ENCODE results near the gene GATAD2A.
"Not testable (repeated sequence)": the region's sequence is repeated elsewhere in the genome, so short reads cannot be mapped to it uniquely, and the experiment has no call there.

The GATAD2A gene, protein sequence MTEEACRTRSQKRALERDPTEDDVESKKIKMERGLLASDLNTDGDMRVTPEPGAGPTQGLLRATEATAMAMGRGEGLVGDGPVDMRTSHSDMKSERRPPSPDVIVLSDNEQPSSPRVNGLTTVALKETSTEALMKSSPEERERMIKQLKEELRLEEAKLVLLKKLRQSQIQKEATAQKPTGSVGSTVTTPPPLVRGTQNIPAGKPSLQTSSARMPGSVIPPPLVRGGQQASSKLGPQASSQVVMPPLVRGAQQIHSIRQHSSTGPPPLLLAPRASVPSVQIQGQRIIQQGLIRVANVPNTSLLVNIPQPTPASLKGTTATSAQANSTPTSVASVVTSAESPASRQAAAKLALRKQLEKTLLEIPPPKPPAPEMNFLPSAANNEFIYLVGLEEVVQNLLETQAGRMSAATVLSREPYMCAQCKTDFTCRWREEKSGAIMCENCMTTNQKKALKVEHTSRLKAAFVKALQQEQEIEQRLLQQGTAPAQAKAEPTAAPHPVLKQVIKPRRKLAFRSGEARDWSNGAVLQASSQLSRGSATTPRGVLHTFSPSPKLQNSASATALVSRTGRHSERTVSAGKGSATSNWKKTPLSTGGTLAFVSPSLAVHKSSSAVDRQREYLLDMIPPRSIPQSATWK

DNA sequence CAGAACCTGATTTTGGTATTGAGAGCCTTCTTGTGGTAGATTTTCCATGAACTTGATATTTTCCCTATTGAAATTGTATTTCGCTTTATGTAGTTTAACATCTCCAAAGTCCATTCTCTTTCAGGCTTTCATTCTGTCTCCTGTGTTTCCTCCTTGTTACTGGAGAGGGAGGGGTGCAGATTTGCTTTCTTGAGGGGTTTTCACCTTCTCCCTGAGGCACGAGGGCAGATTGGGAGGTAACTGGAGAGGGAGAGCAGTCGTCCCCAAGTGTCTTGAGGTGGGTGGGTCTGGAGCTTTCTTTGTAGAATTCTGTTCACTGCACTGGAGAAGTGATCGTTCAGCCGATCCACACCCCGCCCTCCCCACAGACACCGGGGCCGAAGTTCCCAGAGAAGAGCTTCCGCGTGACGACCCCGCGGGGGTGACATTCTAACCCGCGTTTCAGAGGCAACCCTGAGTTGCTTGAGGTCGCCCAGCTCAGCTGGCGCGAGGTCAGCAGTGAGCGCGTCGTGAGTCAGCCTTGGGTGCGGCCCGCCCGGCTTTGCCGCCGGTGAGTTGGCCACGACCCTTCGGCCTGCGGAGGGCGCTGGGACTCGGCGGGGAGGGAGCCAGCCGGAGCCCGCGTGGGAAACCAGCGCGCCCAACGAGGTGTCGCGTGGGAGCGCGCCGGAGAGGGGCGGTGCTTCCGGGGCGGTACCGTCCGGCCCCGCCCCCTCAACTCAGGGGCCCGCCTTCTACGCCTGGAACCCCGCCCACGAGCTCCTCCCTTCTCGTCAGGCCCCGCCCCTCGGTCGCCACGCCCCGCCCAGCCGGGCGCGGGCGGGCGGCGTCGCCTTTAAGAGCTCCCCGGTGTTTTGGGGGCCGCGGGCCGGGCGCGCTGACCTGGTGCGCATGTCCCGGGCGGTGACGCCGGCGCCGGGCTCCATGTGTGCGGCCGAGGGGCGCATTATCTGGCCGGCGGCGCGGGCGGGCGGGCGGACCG, at the start of gene GATAD2A:
TSS of gene GATAD2A (plus strand) at position 797 of the 982 bp plus-strand sequence. CDS start 59,671 bp downstream, outside the sequence.
- peak; percentile 82 to 86 for DNase-seq (ENCODE audit: low read depth in 2 of 2)

DNA sequence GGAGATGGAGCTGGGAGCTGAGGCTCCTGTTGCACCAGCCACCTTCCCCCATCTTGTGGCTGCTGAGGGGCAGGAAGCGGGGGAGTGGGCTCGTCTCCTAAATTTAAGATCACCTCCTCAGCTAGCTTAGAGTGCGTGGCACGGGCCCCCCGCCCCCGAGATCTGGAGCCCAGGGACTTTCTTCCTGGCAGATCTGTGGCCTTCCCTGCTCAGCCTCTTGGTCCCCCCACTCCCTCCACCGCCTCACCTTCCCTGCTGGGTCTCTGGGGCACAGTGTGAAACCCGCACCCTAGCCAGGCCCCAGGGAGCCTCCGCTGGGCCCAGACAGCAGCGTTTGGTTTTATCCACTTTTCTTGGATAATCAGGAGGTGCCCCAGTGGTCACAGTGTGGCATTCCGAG, 49.0 kb upstream of the GATAD2A start:
- no peak for DNase-seq (ENCODE audit: low read depth in 2 of 2)

DNA sequence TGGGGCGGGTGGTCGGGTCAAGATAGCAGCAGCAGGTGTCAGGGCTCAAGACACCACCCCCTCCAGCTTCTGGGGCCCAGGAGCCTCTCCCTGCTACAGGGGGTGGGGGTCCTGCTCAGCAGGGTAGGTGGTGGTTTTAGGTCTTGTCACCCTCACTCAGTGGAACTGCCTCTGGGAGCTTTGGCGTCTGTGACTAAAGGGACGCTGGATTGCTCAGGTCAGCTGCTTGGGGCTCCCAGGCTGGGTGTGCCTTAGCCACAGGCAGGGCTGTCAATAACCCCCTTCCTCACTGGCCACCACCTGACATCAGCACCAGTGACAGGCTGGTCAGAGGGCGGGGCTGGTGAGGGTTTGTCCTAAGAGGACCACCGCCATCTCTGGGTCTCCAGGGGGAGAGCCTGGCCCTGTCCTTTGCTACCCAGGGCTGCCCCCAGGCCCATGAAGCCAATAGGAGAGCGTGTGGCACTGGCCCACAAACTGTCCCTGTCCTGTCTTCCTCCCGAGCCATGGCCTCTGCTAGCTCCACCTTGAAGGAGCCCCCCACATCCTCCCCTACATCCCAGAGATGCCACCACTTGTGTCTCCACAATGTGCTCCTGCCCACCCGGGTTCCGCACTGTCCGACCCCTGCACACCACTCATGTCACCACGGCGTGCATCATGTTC, 48.4 kb upstream of the GATAD2A start:
- no peak for DNase-seq (ENCODE audit: low read depth in 2 of 2)

DNA sequence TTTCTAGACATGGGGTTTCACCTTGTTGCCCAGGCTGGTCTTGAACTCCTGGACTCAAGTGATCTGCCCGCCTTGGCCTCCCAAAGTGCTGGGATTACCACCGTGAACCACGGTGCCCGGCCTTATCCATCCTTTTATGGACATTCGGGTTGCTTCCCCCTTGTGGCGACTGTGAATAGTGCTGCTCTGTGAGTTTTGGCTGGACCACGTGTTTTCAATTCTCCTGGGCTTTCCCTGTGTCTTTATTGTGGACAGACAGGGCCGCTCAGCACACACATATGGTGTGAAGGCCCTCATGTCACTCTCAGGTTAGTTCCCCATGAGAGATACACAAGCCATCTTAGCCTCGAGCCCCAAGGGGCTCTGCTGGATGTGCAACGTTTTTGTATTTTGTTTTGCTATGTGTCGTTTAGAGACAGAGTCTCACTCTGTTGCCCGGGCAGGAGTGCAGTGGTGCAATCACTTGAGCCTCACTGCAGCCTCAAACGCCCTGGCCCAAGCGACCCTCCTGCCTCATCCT, 44.3 kb upstream of the GATAD2A start:
- peak; percentile 54 to 71 for DNase-seq (ENCODE audit: low read depth in 2 of 2)

DNA sequence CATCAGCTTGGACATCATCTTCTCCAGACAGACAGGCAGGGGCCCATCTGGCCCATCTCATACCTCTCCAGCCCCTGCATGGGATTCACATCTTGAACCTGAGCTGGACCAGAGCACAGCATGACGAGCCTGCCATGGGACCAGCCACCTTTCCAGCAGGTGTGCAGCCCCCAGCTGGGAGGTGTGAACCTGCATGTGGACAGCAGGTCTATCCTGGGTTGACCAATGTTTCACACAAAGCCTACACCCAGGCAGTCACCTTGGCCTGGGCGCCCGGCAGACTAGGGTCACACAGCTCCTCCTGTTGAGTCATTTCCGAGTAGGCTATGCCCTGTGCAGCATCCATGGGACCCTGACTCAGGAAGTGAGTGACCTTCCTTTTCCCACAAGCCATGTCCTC, 43.4 kb upstream of the GATAD2A start:
- no peak for DNase-seq (ENCODE audit: low read depth in 2 of 2)

DNA sequence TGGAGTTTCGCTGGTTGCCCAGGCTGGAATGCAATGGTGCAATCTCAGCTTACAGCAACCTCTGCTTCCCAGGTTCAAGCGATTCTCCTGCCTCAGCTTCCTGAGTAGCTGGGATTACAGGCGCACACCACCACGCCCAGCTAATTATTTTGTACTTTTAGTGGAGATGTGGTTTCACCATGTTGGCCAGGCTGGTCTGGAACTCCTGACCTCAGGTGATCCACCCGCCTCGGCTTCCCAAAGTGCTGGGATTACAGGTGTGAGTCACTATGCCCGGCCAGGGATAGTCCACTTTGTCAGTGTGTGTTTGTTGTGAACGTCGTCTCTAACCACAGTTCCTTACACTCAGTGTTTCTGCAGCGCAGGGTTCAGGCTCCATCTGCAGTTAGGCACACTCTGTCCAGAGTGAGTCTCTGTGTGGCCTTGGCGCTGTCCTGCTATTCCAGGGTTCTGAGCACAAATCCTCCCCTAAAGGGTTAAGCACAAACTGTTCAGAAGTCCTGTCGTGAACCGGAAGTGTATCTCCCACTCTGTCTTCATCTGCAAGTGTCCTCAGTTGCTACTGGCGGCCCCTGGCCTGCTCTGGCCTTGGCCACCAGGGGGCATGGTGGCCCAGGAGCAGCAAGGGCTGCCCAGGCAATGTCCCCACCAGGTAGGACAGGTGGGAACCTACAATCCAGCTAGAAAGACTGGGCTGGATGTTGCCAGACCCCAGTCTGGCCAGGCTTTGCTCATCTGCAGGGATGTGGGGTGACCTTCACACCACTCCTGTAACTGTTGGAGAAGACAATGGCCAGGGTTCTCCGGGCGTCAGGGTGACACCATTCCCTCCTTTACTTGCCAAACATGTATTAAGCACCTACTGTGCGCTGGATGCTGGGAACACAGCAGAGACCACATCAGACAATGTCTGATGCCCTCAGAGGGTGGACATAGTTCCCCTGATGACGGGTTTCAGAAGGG, 38.8 kb upstream of the GATAD2A start:
- DNase-seq (ENCODE audit: low read depth in 2 of 2): peak; percentile 51 to 68

DNA sequence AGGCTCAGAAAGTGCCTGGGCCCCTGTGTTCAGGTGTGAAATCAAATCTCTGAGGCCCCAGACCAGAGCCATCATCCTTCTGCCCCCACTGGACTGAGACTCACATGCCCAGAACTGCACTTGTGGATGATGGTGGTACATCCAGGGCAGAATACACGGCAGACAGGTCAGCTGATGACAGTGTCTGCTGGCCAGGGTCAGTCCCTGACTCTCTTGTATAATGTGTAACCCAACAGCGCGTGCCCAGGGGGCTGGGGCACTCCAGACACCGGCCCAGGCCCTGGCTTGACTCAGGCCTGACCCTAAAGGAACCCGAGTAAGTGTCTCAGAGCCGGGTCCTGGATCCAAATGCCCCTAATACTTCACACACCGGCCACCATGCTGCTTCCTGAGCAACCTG, 37.4 kb upstream of the GATAD2A start:
- no peak for DNase-seq (ENCODE audit: low read depth in 2 of 2)

DNA sequence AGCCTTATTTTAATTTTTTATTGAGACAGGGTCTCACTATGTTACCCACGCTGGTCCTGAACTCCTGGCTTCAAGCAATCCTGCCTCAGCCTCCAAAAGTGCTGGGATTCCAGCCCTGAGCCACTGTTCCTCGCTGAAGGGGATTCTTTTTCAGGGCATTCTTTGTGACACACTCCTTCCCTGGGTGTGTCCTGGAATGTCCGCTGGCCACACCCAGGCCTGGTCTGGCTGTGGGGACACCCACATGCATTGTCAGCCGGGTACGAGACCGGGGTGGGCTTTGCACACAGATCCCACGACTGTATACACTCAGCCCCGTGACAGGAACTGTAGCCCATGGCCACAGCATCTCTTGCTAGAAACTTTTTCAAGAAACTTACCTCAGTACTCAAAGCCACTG, 34.4 kb upstream of the GATAD2A start:
- no peak for DNase-seq (ENCODE audit: low read depth in 2 of 2)

DNA sequence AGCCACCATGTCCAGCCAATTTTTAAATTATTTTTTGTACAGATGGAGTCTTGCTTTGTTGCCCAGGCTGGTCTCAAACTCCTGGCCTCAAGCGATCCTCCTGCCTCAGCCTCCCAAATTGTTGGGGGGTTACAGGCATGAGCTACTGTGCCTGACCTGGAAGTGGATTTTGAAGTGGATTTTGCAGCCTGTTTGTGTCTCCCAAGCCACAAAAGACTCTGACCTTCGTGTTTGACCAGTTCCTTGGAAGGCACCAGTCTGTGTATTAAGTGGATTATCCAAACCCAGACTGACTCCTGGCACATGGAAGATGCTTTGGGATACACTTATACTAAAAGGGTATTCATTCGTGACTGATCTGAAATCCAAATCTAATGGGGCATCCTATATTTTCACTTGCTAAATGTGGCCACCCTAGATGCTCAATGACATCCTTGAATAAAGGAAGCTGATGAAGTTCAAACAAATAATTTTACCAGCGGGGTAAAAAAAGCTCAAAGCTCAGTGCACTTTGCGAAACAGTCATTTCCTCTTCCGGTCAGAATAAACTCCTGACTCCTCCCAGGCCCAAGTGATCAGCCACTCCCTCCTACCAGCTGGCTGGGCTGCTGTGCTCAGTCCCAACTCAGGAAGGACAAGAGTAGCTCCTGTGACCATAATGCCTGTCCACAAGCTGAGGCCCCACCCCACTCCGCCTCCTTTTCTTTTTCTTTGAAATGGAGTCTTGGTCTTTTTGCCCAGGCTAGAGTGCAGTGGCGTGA, 32.6 kb upstream of the GATAD2A start:
- no peak for DNase-seq (ENCODE audit: low read depth in 2 of 2)

DNA sequence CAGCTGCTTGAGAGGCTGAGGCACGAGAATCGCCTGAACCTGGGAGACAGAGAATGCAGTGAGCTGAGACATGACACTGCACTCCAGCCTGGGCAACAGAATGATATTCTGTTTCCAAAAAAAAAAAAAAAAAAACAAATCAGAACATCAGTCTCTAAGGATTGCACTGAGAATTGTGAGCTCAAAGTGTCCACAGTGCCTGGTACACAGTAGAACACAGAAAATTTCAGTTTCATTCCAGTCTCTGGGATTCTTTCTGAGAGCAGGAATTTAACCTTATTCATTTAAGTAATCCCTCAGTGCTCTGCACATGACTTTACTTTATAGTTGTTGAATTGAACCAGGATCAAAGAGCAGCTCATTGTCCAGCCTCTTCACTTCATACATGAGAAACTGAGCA, 25.9 kb upstream of the GATAD2A start:
- no peak for DNase-seq (ENCODE audit: low read depth in 2 of 2)

DNA sequence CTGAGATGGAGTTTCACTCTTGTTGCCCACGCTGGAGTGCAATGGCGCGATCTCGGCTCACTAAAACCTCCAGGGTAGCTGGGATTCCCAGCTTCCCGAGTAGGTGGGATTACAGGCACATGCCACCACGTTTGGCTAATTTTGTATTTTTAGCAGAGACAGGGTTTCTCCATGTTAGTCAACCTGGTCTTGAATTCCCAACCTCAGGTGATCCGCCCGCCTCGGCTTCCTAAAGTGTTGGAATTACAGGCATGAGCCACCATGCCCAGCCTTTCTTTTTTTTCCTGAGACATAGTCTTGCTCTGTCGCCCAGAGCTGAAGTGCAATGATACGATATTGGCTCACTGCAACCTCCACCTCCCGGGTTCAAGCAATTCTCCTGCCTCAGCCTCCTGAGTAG, 25.2 kb upstream of the GATAD2A start:
- not testable (repeated sequence) for DNase-seq (ENCODE audit: low read depth in 2 of 2)

DNA sequence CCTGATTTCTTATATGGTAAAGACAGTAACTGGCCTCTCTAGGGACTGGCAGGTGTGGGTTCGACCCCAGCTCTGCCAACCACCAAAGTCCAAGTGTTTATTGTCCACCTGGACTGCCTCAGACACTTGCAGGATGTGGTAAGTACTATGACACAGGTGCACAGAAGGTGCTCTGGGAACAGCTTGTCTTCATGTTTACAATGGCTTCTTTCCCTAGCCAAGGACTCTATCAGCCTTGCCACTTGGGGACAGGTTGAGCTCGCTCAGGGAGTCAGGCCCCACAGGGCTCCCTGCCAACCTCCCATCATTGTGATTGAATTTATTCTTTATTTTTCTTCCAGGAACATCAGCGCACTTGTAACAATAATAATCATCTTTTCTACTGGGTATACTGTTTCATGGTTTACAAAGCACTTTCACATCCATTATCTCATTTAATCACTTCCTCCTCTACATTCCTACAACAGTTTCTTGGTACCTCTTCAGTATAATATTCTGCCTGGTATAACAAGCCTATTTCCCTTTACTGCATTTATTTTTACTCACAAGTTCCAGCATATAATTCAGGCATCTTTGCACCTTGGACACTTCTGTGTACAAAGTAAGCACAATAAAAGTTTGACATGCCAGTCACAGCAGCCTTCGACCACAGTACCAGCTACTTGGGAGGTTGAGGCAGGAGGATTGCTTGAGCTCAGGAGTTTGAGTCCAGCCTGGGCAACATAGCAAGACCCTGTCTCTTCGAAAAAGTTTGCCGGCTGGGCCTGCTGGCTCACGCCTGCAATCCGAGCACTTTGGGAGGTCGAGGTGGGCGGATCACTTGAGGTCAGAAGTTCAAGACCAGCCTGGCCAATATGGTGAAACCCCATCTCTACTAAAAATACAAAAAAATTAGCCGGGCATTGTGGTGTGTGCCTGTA, 24.2 kb upstream of the GATAD2A start:
- no peak for DNase-seq (ENCODE audit: low read depth in 2 of 2)

DNA sequence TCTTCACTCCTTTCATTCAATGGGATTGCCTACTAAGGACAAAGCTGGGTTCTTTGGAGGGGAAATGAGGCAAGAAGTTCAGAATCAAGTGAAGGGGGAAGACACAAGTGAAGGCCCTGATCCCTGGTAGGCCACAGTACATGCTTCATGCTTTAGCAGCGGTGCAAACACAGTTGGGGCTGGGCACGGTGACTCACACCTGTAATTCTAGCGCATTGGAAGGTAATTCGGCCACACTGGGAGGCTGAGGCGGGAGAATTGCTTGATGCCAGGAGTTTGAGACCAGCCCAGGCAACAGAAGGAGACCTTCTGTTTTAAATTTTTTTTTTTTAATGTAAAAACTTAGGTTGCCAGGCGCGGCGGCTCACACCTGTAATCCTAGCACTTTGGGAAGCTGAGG, 23.4 kb upstream of the GATAD2A start:
- no peak for DNase-seq (ENCODE audit: low read depth in 2 of 2)

DNA sequence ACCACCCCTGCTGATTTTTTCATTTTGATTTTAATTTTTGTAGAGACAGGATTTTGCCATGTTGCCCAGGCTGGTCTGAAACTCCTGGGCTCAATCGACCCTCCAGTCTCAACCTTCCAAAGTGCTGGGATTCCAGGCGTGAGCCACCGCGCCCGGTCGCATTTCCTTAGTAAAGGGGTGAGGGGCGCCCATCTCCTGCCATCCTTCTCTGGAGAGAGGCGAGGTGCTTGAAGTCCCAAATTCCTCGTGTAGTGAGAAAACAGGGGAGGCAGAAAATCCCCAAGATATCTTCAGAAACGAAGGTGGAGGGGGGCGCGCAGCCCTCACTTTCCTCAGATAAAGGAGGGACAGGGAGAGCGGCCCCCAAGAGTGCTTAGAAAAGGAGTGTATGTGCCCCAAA, 21.0 kb upstream of the GATAD2A start:
- DNase-seq (ENCODE audit: low read depth in 2 of 2): no peak

DNA sequence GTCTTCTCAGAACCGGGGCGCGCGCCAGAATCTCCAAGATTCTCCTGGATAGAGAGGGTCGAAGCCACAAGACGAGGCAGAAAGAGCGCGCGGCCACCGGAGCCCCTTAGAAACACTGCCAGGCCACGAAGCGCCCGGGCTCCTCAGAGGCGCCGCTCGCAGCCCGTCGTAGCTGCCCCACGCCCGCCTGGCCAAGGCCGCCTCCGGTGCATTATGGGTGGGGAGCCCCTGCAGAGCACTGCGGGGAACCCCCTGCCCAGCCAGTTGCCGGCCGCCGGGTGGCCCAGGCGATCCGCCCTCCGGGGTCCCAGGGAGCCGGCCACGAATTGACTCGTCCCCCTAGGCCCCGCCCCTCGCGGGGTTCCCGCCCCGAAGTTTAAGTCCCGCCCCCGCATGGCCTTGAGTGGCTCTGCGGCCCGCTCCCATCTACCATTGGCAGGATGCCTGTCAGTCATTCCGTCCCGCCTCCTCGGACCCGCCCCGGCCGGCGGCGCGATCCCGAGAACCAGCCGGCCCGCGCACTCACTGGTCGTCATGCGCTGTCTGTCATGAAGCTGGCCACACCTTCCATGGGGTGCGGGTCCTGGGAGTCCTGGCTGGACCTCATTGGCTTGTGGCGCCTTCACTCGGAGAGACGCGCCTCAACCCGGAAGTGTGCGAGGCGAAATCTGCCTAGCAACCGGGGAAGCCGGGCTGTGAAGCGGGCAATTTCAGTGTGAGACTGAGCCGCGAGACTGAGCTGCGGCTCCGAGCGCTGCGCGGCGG, 20.2 kb upstream of the GATAD2A start:
- DNase-seq (ENCODE audit: low read depth in 2 of 2): peak; percentile 99

DNA sequence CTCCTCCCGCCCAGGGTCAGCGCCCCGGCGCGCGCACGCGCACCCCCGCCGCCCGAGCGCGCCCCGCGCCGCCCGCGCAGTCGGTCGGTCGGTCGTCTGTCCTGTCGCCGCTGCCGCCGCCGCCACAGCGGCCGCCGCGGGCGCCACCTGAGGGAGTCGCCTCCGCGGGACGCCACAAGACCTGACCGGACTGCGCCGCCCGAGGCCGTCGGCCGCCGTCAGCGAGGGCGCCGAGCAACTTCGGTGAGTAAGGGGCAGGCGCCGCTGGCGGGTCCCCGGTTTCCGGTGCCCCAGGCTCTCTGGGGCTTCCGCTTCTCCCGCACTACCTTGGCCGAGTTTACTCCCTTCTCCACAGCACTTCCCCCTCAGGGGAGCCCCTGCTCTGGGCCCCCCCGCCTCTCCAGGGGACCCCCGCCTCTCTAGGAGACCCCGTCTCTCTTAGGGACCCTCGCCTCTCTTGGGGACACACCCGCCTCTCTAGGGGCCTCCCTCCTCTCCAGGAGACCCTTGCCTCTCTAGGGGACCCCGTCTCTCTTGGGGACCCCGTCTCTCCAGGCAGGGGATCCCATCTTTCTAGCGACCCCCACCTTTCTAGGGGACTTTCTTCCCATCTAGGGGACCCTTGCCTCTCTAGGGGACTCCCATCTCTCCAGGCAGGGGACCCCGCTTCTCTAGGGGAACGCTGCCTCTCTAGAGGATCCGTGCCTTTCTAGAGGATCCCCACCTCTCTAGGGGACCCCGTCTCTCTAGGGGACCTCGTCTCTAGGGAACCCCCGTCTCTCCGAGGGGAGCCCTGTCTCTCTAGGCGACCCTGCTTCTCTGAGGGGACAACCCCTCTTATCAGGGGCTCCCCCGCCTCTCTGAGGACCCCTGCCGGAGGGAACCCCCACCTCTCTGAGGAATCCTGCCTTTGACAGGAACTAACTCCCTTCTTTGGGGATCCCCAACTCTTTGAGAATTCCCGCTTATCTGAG, 19.3 kb upstream of the GATAD2A start:
- peak; percentile 38 to 50 for DNase-seq (ENCODE audit: low read depth in 2 of 2)

Measured in stimulated activated CD4-positive, alpha-beta T cell treated with anti-CD3 and anti-CD28 coated beads, Interleukin-15, amount 100 ng/mL, for 48 hours (primary cell).